Measurements from ENCODE around the gene IFITM1.
"Not testable (repeated sequence)": the region's sequence is repeated elsewhere in the genome, so short reads cannot be mapped to it uniquely, and the experiment has no call there.

IFITM1 gene

DNA sequence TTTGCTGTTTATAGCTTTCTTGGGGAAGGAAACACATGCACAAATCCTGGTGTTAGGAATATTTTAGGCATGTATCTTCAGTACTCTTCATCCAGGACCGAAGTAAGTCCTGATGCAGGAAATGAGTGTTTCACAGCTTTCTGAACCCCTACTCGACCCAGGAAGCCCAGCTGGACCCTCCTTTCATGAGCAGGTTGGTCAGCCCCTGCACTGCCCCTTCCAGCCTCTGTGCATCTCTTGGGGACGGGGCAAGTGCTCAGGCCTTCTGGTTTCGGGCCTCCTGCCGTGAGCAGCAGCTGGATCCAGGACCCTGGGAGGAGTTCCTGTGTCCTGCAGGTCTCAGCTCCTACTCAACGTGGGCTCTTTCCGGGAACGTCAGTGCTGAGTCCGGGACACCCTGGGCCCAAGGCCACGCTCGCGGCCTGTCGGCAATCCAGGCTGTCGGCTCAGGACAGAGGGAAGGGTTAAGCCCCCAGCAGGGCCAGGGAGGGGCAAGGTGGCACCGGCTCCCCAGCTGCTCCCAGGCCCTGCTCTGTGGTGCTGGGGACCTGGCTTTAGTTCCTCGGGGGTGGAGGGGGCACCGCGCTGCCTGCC lies 3.8 kb upstream of the IFITM1 start:
- not testable (repeated sequence) for DNase-seq

DNA sequence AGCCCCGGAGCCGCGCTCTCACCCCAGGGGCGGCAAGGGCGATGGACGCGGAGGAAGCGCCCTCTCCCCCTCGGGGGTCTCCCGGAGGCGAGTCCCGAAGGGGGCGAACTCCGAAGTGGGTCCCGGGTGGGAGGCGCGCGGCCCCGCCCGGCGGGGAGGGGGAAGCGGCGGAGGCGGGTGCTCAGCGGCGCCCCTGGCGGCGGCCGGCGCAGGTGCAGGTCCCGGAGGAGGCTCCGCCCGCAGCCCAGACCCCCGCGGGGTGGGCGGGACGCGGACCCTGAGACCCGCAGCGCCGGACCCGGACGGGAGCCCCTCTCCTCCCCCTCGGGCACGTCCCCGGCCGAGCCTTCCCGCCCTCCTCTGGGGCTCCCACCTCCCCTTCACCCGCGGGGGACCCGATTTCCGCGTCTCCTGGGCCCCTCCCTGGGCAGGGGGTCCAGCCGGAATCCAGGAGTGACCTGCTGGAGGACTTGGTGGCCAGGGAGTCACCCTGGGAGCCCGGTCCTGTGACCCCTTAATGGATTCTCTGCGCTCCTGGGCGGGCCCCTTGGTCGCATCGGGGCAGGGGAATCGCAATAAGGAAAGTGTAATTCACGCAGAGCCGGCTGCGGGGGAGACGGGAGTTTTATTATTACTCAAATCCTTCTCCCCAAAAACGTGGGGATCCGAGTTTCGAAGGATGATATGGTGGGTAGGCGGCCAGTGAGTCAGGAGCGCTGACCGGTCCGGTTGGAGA lies 2.7 kb upstream of the IFITM1 start:
- DNase-seq: not testable (repeated sequence)

DNA sequence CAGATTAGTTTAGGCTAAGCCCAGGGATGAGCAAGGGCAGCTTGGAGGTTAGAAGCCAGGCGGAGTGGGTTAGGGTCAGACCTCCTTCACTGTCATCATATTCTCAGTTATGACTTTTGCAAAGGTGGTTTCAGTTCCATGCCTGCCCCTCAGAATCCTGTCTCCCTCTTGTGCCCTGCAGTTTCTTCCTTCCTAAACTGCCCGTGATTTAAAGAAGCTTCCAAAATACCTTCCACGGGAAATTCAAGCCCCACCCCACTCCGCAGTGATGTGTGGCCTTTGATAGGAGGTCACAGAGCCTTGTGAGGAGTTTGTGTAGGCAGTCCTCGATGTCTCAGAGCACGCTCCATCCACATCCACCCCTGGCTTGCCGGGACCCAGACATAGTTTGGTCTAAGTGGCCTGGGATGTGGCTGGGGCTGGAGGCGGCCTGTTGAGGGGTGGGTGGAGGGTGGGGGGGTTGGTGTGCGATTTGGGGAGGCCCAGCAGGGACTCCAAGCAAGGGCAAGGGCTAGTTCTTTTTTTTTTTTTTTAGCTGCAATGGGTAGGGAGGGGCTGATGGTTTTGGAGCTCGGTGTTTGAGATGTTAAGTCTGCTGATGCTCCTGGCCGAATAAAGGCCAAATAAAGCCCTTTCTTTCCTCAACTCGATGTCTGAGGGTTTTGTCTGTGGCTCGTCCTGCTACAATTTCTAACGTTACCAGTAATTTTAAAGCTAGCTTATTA lies 1.6 kb upstream of the IFITM1 start:
- DNase-seq: no peak

DNA sequence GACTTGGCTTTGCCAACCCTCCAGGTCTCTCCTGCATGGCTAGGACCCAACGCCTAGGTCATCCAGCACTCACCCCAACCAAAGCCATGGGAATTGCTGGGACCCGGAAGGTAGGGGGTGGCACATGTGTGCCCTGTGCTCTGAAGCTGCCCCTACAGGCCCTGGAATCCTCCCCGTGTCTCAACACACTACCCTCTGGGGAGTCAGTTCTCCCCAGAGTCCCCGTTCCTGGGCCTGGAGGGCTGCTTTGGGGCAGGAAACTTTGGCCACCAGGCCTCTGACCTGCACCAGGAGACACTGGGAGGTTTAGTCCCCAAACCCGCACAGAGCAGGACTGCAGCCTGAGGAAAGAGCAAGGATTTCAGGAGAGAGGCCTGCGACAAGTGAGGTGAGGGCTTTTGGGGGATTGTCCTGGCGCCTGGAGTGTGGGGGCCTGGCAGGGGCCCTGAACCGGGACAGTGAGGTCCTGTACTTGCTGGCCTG lies 495 bp upstream of the IFITM1 start:
- DNase-seq: peak; percentile 0

DNA sequence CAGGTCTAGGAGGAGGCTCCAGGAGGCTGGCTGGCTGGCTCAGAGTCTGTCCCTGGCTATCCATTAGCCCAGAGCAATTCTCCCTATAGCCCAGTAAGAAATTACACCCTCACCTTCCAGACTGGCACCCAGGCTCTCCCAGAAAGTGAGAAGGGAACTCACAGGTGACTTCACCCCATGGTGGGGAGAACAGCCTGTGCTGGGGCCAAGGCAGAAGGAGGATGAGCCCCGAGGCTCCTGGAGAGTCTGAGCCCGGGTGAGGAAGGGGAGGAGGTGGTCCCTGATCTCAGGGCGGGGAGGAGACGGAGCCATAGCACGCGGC lies 675 bp downstream of the IFITM1 start:
- DNase-seq: not testable (repeated sequence)

DNA sequence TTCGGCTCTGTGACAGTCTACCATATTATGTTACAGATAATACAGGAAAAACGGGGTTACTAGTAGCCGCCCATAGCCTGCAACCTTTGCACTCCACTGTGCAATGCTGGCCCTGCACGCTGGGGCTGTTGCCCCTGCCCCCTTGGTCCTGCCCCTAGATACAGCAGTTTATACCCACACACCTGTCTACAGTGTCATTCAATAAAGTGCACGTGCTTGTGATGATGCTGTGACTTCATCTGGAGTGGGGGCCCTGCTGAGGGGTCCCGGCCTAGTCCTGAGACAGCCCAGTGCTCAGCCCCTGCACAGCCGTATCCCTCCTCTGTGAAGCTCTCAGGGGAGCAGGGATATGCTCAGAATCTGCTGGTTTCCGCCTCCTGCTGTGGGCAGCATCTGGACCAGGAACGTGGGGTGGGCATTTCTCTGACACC lies 1.2 kb downstream of the IFITM1 start:
- no peak for DNase-seq

DNA sequence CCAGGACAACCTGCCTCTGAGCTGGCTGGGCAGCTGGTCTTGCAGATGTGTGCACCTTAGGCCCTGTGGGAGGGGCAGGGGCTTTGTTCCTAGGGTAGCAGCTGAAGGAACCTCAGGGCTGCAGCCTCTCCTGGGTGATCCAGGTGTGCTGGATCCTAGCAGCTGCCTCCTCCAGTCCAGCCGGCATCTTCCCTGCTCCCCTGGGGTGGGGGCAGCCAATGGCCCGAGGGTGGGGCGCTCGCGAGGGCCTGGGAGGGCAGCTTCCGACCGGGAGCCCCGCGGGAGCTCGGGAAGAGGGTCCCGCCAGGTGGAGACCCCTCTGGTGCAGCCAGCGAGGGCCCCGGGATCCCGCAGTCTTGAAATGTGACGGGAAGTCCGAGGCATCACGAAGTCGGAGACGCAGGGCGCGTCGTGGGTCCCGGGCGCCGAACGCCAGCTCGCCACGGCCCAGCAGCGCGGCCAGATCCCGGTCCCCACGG lies 1.7 kb downstream of the IFITM1 start:
- DNase-seq: no peak

DNA sequence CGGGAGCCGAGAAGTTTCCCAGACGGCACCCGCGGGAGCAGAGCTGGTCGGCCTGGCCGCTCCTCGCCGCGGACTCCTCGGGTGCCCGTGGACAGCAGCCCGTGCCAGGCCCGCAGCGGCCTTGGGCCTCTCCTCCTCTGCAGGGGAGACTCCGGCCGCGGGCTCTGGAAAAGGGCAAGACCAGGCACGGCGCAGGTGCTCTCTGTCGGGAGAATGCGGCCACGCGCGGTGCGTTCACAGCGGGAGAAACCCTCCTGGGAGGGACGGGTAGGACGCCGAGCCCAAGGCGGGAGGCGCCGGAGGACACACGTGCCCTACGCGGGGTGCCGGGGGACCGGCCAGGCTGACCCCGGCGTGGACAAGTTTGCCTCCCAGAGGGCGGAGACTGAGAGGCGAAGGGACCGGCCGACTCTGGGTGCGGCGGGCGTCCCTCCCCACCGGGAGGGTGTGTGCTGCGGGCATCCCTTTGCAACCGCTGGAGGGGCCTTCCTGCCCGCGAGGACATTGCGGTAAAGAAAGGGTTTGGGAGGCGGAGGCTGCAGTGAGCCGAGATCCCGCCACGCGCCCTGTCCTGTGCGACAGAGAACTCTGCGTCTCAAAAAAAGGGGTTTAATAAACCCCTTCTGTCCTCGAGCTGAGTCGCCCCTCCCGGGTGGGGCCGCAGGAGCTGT lies 2.3 kb downstream of the IFITM1 start:
- DNase-seq: no peak

DNA sequence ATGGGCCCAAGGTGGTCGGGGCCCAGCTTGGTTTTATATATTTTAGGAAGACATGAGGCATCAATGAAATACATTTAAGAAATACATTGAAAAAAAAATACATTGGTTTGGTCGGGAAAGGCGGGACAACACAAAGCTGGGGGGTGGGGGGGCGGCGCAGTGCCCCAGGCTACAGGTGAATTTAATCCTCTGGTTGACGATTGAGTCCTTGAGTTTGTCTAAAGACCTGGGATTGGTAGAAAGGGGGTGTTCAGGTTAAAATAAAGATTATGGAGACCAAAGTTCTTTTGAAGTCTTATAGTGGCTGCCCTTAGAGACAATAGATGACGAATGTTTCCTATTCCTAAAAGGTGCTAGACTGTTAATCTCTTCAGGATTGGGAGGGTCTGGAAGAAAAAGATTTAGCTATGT lies 3.1 kb downstream of the IFITM1 start:
- DNase-seq: no peak

DNA sequence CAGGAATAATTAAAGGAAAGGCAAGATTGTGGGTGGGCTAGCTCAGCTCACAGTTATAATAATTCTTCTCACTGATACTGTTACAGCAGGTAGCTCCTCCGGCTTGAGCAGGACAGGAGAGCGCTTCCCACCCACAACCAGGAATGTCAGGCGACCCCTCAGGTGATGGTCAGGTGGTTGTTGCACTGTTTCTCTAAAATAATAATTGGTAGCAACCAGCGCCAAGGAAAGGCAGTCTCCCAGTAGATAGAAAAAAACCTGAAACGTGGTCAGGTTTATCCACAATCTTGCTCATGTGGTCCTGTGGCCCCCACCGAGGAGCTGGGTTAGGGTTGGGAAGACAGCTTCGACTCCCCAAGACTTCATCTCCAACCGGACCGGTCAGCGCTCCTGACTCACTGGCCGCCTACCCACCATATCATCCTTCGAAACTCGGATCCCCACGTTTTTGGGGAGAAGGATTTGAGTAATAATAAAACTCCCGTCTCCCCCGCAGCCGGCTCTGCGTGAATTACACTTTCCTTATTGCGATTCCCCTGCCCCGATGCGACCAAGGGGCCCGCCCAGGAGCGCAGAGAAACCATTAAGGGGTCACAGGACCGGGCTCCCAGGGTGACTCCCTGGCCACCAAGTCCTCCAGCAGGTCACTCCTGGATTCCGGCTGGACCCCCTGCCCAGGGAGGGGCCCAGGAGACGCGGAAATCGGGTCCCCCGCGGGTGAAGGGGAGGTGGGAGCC lies 4.0 kb downstream of the IFITM1 start:
- DNase-seq: not testable (repeated sequence)

DNA sequence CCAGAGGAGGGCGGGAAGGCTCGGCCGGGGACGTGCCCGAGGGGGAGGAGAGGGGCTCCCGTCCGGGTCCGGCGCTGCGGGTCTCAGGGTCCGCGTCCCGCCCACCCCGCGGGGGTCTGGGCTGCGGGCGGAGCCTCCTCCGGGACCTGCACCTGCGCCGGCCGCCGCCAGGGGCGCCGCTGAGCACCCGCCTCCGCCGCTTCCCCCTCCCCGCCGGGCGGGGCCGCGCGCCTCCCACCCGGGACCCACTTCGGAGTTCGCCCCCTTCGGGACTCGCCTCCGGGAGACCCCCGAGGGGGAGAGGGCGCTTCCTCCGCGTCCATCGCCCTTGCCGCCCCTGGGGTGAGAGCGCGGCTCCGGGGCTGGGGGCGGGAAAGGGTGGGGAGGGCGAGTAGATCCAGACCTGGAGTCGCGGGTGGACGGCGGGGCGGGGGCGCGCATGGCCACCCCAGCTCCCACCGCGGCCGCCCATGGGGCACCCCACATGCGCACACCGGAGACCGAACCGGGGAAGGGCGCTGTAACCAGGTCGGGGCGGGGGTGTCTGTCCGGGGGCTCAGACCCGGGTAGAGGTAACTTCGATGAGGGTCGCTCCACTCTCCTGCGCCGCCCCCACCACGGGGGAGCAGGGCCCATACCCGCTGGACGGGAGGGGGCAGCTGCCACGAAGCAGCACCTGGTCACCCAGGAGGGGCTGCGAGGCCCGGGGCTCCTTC lies 4.7 kb downstream of the IFITM1 start:
- not testable (repeated sequence) for DNase-seq

DNA sequence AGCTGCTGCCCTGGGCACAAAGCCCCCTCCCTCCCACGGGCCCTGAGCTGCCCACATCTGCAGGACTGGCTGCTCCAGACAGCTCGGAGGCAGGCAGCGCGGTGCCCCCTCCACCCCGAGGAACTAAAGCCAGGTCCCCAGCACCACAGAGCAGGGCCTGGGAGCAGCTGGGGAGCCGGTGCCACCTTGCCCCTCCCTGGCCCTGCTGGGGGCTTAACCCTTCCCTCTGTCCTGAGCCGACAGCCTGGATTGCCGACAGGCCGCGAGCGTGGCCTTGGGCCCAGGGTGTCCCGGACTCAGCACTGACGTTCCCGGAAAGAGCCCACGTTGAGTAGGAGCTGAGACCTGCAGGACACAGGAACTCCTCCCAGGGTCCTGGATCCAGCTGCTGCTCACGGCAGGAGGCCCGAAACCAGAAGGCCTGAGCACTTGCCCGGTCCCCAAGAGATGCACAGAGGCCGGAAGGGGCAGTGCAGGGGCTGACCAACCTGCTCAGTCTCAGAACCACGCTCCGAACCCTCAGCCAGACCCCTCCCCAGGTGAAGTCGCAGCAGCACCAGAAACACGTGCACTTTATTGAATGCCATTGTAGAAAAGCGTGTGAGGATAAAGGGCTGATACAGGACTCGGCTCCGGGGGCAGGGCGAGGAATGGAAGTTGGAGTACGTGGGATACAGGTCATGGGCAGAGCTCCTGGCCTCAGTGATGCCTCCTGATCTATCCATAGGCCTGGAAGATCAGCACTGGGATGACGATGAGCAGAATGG lies 5.5 kb downstream of the IFITM1 start:
- not testable (repeated sequence) for DNase-seq

DNA sequence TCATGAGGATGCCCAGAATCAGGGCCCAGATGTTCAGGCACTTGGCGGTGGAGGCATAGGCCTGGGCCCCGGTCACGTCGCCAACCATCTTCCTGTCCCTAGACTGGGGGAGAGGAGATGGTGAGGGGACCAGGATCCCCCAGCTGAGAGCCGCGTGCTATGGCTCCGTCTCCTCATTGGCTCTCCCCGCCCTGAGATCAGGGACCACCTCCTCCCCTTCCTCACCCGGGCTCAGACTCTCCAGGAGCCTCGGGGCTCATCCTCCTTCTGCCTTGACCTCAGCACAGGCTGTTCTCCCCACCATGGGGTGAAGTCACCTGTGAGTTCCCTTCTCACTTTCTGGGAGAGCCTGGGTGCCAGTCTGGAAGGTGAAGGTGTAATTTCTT lies 6.0 kb downstream of the IFITM1 start:
- DNase-seq: not testable (repeated sequence)

DNA sequence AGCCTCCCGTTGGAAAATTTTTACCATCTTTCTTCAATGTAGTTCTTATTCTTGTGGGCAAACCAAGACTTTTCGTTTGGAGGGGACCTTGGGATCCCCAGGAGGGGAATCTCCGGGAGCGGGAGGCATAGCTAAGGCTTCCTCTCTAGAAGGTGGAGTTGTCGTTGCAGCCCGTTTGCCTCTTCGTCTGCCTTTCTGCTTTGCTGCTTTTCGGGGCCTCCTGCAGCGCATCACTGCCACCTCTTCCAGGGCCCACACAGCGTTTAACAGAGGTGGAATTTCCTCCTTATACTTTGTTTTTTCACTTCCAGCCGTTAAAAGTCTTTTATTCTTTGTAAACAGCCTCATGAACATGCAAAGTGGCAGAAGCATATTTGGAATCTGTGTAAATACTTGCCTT lies 10.3 kb downstream of the IFITM1 start:
- no peak for DNase-seq

DNA sequence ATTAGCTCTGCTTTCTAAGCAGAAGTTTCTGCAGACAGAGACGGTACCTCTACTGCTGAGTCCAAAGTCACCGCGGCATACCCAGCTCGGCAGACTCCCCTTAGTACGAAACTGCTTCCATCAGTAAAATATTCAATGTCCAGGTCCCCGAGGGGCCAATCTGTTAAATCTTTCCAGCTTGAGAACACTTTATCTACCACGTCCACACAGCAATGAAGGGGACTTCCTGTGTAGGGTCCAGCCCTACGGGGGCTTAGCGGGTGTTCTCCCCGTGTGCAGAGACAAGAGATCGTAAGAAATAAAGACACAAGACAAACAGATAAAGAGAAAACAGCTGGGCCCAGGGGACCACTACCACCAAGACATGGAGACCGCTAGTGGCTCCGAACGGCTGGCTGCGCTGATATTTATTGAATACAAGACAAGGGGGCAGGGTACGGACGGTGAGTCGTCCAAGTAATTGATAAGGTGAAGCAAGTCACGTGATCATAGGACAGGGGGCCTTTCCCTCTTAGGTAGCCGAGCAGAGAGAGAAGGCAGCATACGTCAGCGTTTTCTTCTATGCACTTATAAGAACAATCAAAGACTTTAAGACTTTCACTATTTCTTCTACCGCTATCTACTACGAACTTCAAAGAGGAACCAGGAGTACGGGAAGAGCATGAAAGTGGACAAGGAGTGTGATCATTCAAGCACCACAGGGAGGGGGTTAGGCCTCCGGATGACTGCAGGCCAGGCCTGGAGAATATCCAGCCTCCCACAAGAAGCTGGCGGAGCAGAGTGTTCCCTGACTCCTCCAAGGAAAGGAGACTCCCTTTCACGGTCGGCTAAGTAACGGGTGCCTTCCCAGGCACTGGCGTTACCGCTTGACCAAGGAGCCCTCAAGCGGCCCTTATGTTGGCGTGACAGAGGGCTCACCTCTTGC lies 11.0 kb downstream of the IFITM1 start:
- DNase-seq: not testable (repeated sequence)

DNA sequence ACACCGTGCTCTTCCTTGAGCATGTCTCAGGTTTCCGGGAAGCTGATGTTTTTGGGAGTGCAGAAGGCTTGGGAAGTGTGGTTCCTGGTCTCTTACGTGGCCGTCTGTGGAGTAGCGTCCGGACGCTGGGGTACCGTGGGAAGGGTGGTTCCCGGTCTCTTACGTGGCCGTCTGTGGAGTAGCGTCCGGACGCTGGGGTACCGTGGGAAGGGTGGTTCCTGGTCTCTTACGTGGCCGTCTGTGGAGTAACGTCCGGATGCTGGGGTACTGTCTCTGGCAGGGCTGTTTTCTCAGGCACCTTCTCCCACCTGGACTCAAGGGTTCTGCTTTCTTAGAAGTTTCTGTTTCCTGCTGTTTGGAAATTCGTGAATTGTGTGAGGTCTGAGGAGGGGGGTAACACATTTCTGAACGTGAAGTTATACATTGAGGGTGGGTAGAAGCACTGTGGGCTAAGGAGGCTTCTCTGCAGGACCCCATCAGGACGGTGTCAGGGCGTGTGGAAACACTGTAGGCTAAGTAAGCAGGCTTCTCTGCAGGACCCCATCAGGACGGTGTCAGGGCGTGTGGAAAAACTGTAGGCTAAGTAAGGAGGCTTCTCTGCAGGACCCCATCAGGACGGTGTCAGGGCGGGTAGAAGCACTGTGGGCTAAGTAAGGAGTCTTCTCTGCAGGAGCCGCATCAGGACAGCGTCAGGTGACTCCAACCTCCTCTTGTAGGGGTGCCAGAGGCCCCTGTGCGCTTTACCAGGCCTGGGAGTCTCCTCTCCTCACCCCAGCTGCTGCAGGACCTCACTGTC lies 12.2 kb downstream of the IFITM1 start:
- DNase-seq: no peak

DNA sequence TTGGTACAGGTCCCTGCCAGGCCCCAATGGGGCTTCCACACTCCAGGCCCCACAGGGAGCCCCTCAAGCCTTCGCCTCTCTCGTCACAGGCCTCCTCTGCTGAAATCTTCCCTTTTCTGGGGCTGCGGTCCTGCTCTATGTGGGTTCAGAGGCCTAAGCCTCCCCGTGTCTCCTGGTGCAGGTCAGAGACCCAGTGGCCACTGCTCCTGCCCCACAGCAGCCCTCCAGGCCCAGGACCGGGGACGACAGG lies 12.7 kb downstream of the IFITM1 start:
- DNase-seq: no peak

DNA sequence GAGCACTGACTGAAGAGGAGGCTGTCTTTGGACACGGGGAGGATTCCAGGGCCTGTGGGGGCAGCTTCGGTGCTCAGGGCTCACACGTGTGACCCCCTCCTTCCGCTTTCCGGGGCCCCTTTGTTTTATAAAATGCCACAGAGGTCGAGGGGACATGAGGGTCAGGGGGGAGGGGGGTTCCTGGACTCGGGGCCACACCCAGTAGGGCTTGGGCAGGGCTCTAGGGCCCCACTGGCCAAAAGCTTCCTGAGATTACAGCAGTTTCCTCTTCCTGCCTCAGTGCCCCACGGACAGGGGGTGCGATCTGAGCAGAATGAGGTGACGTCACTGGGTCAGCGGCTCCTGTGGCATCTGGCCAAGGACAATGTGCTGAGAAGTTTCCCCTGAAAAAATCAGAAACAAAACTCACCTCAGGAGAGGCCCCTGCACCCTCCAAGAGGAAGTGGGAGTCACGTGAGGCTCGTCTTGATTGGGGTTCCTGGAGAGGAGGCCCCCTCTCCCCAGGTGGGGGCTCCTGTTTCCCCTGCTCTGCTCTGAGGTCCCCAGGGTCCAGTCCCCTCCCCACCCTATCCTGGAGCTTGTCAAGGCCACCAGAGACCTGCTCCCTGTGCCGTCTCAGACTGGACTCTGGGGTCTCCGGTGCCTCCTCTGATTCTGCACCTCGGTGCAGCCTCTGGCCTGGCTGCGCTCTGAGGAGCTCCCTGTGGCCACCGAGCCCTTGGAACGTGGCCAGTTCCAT lies 13.2 kb downstream of the IFITM1 start:
- DNase-seq: peak; percentile 92

DNA sequence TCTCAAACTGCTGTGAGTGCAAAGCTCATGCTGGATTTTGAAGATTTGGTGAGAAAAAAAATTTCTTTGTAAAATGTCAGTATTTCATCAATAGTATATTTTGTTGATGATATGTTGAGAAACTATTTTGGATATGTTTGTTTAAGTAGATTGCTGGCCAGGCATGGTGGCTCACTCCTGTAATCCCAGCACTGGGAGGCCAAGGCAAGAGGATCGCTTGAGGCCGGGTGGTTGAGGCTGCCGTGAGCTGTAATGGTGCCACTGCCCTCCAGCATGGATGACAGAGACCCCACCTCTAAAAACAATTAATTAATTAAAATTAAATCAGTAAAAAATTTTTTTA lies 13.7 kb downstream of the IFITM1 start:
- DNase-seq: no peak
